GM10847 (cell line): ENCODE results near the gene APOA5.

Source experiments
- POLR2A ChIP-seq: IDR thresholded peaks from 2 replicates; pipeline ENCODE4 v1.6.1; 2011; ENCODE audit not compliant: insufficient read length; ENCODE audit errors: extremely low read depth

The APOA5 gene

GRCh38 chr11:116830184-116830912, 38.7 kb upstream of the APOA5 start:
- TF ChIP-seq POLR2A, result no peak

GRCh38 chr11:116829525-116830183, 38.0 kb upstream of the APOA5 start, which contains the start of gene APOC3:
APOC3 (plus strand) TSS chr11:116829907; CDS start chr11:116830583, 676 bp downstream.
- TF ChIP-seq POLR2A, result no peak

- TF ChIP-seq POLR2A, result no peak
These were observed 37.2 kb upstream of the APOA5 start for GRCh38 chr11:116828632-116829524.

GRCh38 chr11:116827461-116827860, 35.8 kb upstream of the APOA5 start:
- TF ChIP-seq POLR2A, result no peak

- TF ChIP-seq POLR2A, result no peak
These were observed 35.2 kb upstream of the APOA5 start for GRCh38 chr11:116826751-116827431.

- no peak for TF ChIP-seq POLR2A
These were observed 34.4 kb upstream of the APOA5 start for GRCh38 chr11:116825854-116826750.

GRCh38 chr11:116825434-116825833, 33.8 kb upstream of the APOA5 start:
- no peak for TF ChIP-seq POLR2A

GRCh38 chr11:116823031-116823843, 31.6 kb upstream of the APOA5 start, which contains the start of gene APOA4:
APOA4 (minus strand) TSS chr11:116823304; CDS start chr11:116823191, 113 bp downstream.
- no peak for TF ChIP-seq POLR2A

GRCh38 chr11:116822575-116822974, 30.9 kb upstream of the APOA5 start:
- TF ChIP-seq POLR2A, result no peak

GRCh38 chr11:116821050-116821918, 29.6 kb upstream of the APOA5 start:
- no peak for TF ChIP-seq POLR2A

- no peak for TF ChIP-seq POLR2A
These were observed 27.4 kb upstream of the APOA5 start for GRCh38 chr11:116819049-116819448.

GRCh38 chr11:116814502-116814901, 22.8 kb upstream of the APOA5 start:
- no peak for TF ChIP-seq POLR2A
